Right ventricle myocardium superior (tissue), 1 donor: ENCODE results near the gene PCGF3. TPM values are rescaled to one million over a fixed set of nuclear protein-coding genes. Genes with fewer than 3 reads are reported as not detected.
A peak's percentile ranks its signal among the peaks of the same experiment; 100 is the strongest.
"Not testable (repeated sequence)": the region's sequence is repeated elsewhere in the genome, so short reads cannot be mapped to it uniquely, and the experiment has no call there.

Source experiments
- ATAC-seq: fragments of 200-7000 bp; cut with Tn5 transposase; one replicate; pipeline ENCODE4 v1.9.1; 2020; ENCODE audit warnings: mild to moderate bottlenecking; ENCODE audit not compliant: poor library complexity
- DNase-seq: peaks from one replicate; pipeline ENCODE4 v3.0.0-alpha.2; 2020
- intact Hi-C: fragments of 100-400 bp; cut with DNase I; formaldehyde crosslinking; loops from one replicate; pipeline ENCODE4 v1.11.2; 2022
- total RNA-seq: library from RNA; stranded (reverse); fragmentation: NEBNext Ultra II Directional; extraction: Animal tissue kit (Norgen Biotek cat#: 25700); gene quantifications from one replicate; pipeline ENCODE4 v1.2.1, GENCODE V29; 2021
- donor health status: DM: no; HTN: yes; CAD: no; lungs with severe emphysema.

The PCGF3 gene
- total RNA-seq, 1 donor from 2014 or later: 20.8 TPM

DNA sequence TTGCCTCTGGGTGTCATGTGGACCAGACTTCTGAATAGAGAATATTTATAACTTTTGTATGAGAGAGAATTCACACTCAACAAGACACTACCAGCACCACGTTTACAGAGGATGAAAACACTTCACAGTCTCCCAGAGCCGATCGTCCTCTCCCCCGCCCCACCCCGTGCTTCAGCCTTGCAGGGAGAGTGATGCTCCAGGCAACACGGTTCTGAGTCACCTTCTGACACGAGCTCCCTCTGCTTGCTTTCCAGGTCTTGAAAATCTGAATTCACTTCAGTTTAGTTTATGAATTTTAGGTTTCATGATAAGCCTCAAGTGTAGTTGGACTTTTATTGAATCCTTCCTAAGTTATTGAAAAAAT, 60.5 kb downstream of the PCGF3 start:
- ATAC-seq (no peak), DNase-seq (no peak)
- intact Hi-C loops: no loop called here

DNA sequence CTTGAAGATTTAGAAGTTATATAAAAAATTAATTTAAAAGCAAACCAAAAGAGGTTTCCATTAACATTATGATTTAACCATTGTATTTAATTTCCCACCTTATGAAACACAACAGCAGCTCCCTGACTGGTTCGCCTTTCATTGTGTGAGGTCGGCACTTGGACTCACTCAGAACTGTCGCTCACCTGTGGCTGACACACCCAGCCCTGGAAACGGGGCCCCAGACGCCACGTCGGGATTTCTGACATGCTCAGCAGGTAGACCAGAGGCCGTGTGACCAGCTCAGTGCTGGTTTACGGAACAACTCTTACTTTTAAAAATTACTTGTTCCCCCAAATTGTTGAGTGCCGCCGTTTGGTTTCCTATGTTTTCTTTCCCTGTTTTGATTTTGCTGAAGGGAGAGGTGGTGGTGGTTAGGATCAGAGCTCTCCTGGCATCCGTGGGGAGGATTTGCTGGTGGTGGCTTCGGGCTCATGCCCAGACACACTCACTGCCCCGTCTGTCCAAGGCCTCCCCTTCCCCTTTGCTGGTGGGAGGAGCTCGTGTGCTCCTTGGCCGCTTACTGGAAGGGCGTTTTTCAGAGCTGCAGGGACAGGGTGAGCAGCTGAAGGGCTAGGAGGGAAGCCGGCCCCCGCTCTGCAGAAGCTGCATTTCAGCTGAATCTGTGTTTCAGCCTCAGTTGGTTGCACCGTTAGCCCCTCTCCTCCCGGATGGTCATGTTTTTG, 61.1 kb downstream of the PCGF3 start:
- DNase-seq (peak; percentile 34), ATAC-seq (no peak)
- intact Hi-C loops: no loop called here

DNA sequence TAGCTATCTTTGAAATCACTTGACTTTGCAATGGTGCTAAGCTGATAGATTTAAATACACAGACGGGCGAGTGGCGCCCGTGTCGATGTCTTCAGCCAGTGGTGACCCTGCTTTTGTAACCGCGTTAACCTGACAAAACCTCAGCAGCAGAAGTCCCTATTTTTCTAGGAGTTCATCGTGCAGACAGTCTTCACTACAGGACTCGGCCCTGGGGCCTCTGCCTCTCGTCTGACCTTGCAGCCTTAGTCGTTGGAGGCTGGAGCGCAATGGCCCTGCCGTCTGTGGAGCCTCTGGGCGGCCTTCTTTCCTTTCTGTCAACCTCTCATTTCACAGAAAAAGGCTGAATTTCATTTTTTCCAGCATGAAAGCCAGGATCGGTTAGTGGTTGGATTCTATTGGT, 62.4 kb downstream of the PCGF3 start:
- intact Hi-C loops: no loop called here
- DNase-seq (peak; percentile 26), ATAC-seq (no peak)

GRCh38 chr4:768995-769394, 63.4 kb downstream of the PCGF3 start:
- DNase-seq (peak; percentile 40), ATAC-seq (no peak)
- intact Hi-C loops: no loop called here

DNA sequence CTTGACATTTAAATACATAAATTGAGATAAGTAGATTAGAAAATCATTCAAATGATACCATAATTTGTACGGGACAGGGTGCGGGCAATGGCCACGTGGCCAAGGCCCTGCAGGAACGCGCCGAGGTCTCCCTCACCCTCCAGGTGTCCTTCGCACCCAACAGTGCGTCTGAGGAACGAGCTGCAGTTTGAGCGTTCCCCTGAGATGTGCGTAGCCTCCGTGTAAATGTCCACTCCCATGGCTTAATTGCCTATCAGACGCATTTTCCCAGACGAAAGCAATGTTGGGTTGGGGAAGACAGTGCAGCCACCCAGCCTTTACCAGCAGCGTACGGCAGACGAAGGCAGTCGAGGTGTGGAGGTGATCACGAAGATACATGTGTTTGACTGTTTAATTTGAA, 63.9 kb downstream of the PCGF3 start:
- intact Hi-C loops: no loop called here
- DNase-seq (no peak), ATAC-seq (no peak)

DNA sequence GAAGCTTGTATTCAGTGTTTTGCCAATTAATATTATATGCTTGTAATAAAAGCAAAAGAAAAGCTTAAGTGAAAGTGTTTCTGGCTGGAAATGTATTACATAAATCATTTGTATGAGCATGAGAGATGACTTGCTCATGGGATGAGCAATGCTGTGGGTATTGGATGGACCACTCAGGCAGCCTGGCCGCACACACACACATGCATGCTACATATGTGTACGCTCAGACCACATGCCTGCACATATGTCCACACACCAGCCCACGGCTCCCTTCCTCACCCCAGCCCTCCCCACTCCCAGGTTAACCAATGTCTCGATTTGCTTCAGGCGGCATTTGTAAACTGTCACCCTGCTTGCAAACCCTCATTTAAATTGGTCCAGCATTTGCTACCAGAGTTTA, 64.4 kb downstream of the PCGF3 start:
- DNase-seq: no peak
- ATAC-seq: no peak
- intact Hi-C loops: no loop called here

DNA sequence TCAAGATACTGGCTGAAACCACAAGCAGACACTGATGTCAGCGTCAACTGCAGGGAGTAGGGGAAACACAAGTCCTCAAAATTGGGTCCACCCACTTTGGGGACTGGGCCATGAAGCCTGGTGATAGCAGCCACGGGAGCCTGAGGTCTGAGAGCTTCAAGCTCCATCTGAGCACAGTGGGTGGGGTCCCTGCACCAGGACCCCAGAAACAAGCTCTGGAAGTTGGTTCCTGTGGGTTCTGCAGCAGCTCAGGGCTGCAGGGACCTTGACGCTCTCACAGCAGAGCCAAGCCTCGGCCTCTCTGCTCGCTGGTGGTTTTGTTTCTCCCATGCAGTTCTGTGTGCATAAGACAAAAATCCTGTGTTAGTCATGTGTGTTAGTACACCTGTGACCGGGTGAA, 65.8 kb downstream of the PCGF3 start:
- intact Hi-C loops: no loop called here
- ATAC-seq (no peak), DNase-seq (no peak)

- no peak for DNase-seq
- intact Hi-C loops: no loop called here
- peak; percentile 32 for ATAC-seq
Measured at GRCh38 chr4:772118-772517, 66.5 kb downstream of the PCGF3 start.

- DNase-seq: no peak
- intact Hi-C loops: no loop called here
- peak; percentile 6 for ATAC-seq
Measured at GRCh38 chr4:772776-773175, 67.1 kb downstream of the PCGF3 start.

GRCh38 chr4:773214-773613, 67.6 kb downstream of the PCGF3 start:
- peak; percentile 73 for DNase-seq
- ATAC-seq: peak; percentile 68
- intact Hi-C loops: no loop called here

DNA sequence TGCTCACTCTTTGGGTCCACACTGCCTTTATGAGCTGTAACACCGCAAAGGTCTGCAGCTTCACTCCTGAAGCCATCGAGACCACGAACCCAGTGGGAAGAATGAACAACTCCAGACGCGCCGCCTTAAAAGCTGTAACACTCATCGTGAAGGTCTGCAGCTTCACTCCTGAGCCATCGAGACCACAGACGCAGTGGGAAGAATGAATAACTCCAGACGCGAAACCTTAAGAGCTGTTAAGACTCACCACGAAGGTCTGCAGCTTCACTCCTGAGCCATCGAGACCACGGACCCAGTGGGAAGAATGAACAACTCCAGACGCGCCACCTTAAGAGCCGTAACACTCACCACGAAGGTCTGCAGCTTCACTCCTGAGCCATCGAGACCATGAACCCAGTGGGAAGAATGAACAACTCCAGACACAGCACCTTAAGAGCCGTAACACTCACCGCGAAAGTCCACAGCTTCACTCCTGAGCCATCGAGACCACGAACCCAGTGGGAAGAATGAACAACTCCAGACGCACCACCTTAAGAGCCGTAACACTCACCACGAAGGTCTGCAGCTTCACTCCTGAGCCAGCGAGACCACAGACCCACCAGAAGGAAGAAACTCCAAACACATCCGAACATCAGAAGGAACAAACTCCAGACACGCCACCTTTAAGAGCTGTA, 68.9 kb downstream of the PCGF3 start:
- ATAC-seq, intact Hi-C loops: not testable (repeated sequence)
- peak; percentile 5 for DNase-seq

DNA sequence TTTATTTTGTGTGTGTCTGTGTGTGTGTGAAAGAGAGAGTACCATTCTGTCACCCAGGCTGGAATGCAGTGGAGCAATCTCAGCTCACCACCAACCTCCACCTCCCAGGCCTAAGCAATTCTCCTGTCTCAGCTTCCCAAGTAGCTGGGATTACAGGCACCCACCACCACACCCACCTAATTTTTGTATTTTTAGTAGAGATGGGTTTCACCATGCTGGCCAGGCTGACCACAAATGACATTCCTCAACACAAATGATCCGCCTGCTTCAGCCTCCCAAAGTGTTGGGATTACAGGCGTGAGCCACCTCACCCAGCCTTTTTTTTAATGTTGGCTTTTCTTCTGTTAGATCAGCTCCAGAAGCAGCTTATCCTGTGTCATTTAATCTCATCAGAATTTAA, 69.9 kb downstream of the PCGF3 start:
- intact Hi-C loops, DNase-seq, ATAC-seq: not testable (repeated sequence)

DNA sequence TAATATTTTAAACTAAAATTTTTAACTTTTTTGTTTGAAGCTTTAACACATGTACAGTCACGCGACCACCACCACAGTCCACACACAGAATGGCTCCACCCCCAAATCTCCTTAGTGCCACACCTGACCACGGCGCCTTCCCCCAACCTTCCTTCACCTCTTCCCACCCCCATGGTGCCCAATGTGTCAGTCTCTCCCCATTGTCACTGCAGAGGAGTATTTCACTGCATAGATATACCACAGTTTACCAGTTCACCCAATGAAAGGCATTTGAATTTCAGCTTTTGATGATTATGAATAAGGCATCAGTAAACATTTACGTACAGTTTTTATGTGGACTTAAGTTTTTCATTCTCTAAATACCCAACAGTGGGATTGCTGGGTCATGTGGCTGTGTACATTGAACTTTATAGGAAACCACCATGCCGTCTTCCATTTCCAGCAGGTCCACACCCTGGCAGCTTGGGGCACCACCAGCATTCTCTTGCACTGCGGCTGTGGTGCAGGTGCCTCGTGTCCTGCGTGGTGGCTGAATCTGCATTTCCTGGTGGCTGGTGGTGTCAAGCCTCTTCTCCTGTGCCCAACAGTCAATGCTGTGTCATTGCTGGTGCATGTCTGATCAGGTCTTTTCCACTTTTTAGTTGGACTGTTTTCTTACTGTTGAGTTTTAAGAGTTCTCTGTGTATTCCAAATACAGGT, 71.3 kb downstream of the PCGF3 start:
- ATAC-seq: no peak
- intact Hi-C loops: no loop called here
- no peak for DNase-seq

- ATAC-seq: no peak
- DNase-seq: no peak
- intact Hi-C loops: no loop called here
Measured at GRCh38 chr4:777520-778262, 72.1 kb downstream of the PCGF3 start.

GRCh38 chr4:779555-779954, 73.9 kb downstream of the PCGF3 start:
- intact Hi-C loops: no loop called here
- ATAC-seq (no peak), DNase-seq (no peak)

- ATAC-seq, DNase-seq, intact Hi-C loops: not testable (repeated sequence)
Measured at GRCh38 chr4:780255-780654, 74.6 kb downstream of the PCGF3 start.

DNA sequence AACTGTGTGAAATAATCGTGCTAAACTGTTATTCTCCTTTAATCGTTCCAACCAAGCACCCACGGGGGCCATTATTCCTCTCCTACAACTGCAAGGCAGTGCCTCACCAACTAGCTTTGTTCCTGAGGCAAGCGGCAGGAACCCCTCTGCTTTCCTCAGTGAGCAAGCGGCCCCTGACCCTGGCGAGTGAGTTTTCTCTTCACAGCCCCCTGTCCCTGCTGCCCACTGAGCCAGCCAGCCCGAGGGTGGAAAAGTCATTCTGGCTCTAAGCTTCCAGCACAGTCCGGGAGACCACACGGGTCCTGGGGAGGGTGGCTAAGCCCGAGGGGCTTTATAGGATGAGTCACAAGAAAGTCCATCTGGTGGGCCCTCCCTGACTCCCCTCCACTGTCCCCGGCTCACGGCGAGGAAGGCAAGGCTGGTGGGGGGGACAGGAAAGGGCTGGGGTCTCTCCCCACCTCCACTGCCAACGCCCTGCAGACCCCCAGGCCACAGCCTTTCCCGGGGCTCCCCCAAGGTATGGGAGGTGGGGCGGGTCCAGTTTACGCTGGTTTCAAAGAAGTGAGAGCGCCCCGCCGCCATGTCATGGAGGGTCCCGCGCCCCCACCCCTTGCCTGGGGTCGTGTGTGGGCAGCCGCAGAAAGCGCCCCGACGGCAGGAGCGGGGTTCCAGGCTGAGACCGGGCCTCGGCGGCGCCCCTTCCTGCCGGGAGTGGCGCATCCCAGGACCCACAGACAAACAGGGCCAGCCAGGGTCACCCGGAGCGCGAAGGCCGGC, 75.3 kb downstream of the PCGF3 start:
- DNase-seq (peak; percentile 50), ATAC-seq (no peak)
- intact Hi-C loops: no loop called here

GRCh38 chr4:781493-782216, 76.0 kb downstream of the PCGF3 start:
- DNase-seq: peak; percentile 99
- intact Hi-C loops: no loop called here
- ATAC-seq: peak; percentile 97
